ENCODE measurements around the gene ZNF714. TPM values are rescaled to one million over a fixed set of nuclear protein-coding genes. Genes with fewer than 3 reads are reported as not detected.

ZNF714 gene
- total and polyA plus RNA-seq, 2 of the 8 experiments (the other 6 are each of a cell fraction or from before 2014, with no cell fraction given): 16.4 to 74.2 TPM

DNA sequence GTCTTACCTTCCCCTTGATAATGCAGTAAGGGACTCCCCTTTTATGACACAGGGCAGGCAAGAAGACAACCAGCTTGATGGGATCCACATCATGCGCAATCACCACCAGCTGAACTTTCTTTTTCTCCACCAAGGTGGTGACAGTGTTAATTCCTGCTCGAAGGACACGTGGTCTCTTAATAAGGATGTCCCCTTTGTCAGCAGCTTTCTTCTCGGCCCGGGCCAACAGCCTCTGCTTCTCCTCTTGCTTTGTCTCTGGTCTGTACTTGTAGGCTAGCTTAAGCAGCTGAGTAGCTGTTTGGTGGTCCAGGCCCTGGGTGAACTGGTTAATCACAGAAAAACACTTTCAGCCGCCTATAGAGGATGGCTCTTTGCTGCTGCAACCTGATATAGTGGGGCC is 67.9 kb downstream of the ZNF714 start:
- Histone ChIP-seq H2BK20ac (ENCODE audit: low read length) (no peak overlapping the region), H4K91ac (replicated peaks; ENCODE audit: insufficient read length, low read length) (no peak overlapping the region), H3K79me2 (ENCODE audit: control insufficient read depth in 1 of 2, insufficient read depth in 2 of 2, low read length in 2 of 2) (peaks cover 0 to 52% of the 10 kb centered on the region in 2 experiments; a peak in 2 of 4 replicates), H3K14ac (ENCODE audit: insufficient read length) (no peak overlapping the region), H3K27me3 (replicated peaks in 1 of 4; ENCODE audit: control insufficient read depth in 3 of 4, extremely low read depth in 1 of 4, insufficient read depth in 3 of 4, low read length in 3 of 4) (no peaks in the 10 kb centered on the region), H3K18ac (ENCODE audit: extremely low read depth, low read length) (no peak overlapping the region), H2BK120ac (replicated peaks; ENCODE audit: low read depth, low read length) (no peak overlapping the region), H3K9me3 (ENCODE audit: insufficient read depth in 2 of 2, low read depth in 1 of 2, low read length in 1 of 2) (peaks cover 20 to 24% of the 10 kb centered on the region in 2 experiments), H3K4me1 (replicated peaks in 1 of 4; ENCODE audit: control insufficient read depth in 3 of 4, insufficient read depth in 4 of 4, low read length in 3 of 4) (no peaks in the 10 kb centered on the region), H3K4me3 (ENCODE audit: extremely low read depth in 1 of 4, insufficient read depth in 2 of 4, low read depth in 3 of 4, low read length in 4 of 4) (no peak overlapping the region), H3K23me2 (ENCODE audit: low read depth, low read length) (no peaks in the 10 kb centered on the region), H3K79me1 (ENCODE audit: low read depth, low read length) (no peaks in the 10 kb centered on the region), H2BK15ac (ENCODE audit: low read length) (no peak overlapping the region), H2AK5ac (ENCODE audit: low read depth, low read length) (no peak overlapping the region), H2BK12ac (ENCODE audit: low read depth, low read length) (no peak overlapping the region), H3K9ac (replicated peaks in 1 of 4; ENCODE audit: extremely low read depth in 1 of 4, low read depth in 3 of 4, low read length in 3 of 4) (no peak overlapping the region), H4K20me1 (replicated peaks in 1 of 2; ENCODE audit: control insufficient read depth in 1 of 2, insufficient read depth in 2 of 2, low read length in 2 of 2) (no peaks in the 10 kb centered on the region), H3K4me2 (ENCODE audit: insufficient read depth in 1 of 2, low read depth in 2 of 2, low read length in 2 of 2) (no peak overlapping the region), H2BK5ac (ENCODE audit: low read depth, low read length) (no peak overlapping the region), H3K36me3 (ENCODE audit: control insufficient read depth in 2 of 4, insufficient read depth in 4 of 4, low read length in 3 of 4) (peaks cover 13 to 87% (median 56%) of the 10 kb centered on the region in 4 experiments), H3K4ac (replicated peaks; ENCODE audit: insufficient read length, low read depth, low read length) (no peak overlapping the region), H4K5ac (ENCODE audit: insufficient read length, low read depth, low read length) (no peak overlapping the region), H3K56ac (replicated peaks; ENCODE audit: insufficient read length, low read depth, low read length) (no peak overlapping the region), H4K8ac (ENCODE audit: extremely low read depth, insufficient read depth, low read length) (no peak overlapping the region), H3K27ac (ENCODE audit: low read depth, low read length) (no peak overlapping the region), H2AFZ (ENCODE audit: low read length) (no peak overlapping the region), H3K23ac (ENCODE audit: insufficient read length) (no peak overlapping the region)
- DNase-seq (ENCODE audit: low read depth in 1 of 2, low spot score in 2 of 2) (no peak), FAIRE-seq (no peak)
- CTCF ChIA-PET (ENCODE audit: partially characterized antibody): no interaction called here
- WGBS, 2 experiments (ENCODE audit: extremely low coverage in 1 of 2, insufficient coverage in 1 of 2, insufficient read length in 1 of 2, insufficient replicate concordance in 2 of 2, low coverage in 1 of 2, low lambda C conversion rate in 2 of 2, missing lambda C conversion rate in 1 of 2): 95% methylated on average over 6 of the region's 6 CpGs; no CpG with 5 or more reads in 1 of the 2 experiments
- no peak for TF ChIP-seq TAF7 (optimal IDR thresholded peaks at IDR 0.05; ENCODE audit: borderline replicate concordance, low read depth, low read length)
- no peak for TF ChIP-seq EGR1 (IDR thresholded peaks at IDR 0.05; ENCODE audit: borderline replicate concordance, low read depth, low read length)
- no peak for TF ChIP-seq ASH2L (IDR thresholded peaks at IDR 0.05; ENCODE audit: low read length)
- TF ChIP-seq SUZ12 (IDR thresholded peaks at IDR 0.05; ENCODE audit: low read length): no peak
- TF ChIP-seq PHF8 (conservative IDR thresholded peaks at IDR 0.05; ENCODE audit: low read depth, low read length): no peak
- TF ChIP-seq GTF2F1 (IDR thresholded peaks at IDR 0.05; ENCODE audit: borderline replicate concordance, low read depth, low read length): no peak
- POLR2A ChIA-PET (ENCODE audit: partially characterized antibody): interaction anchor here (0.6 to 2.6 kb wide), 3 partner anchors 8 to 328 kb away, joined by 3 to 13 read pairs (median 3); partner anchors contain the start of gene ZNF431
